Adipocyte (in vitro differentiated cells): ENCODE data around the gene DFFB.
A peak's percentile ranks its signal among the peaks of the same experiment; 100 is the strongest.
"Not testable (repeated sequence)": the region's sequence is repeated elsewhere in the genome, so short reads cannot be mapped to it uniquely, and the experiment has no call there.

Experiments
- DNase-seq: peaks from one replicate; pipeline ENCODE4 v3.0.0-alpha.2; 2015; ENCODE audit warnings: low read depth
- H3K27me3 ChIP-seq: replicated peaks from 2 replicates; pipeline ENCODE4 v1.7.0; 2013; ENCODE audit warnings: mild to moderate bottlenecking, low read length, moderate library complexity; ENCODE audit not compliant: control insufficient read depth, insufficient read depth
- H3K36me3 ChIP-seq: 2 replicates; pipeline ENCODE4 v1.7.0; 2013; ENCODE audit warnings: low read length, mild to moderate bottlenecking, moderate library complexity; ENCODE audit not compliant: control insufficient read depth, insufficient read depth, severe bottlenecking
- H3K4me1 ChIP-seq: 2 replicates; pipeline ENCODE4 v1.7.0; 2013; ENCODE audit warnings: mild to moderate bottlenecking, low read length, moderate library complexity; ENCODE audit not compliant: control insufficient read depth, insufficient read depth
- H3K4me3 ChIP-seq: 2 replicates; pipeline ENCODE4 v1.7.0; 2013; ENCODE audit warnings: mild to moderate bottlenecking, low read length, moderate library complexity
- H3K9ac ChIP-seq: 2 replicates; pipeline ENCODE4 v1.7.0; 2013; ENCODE audit warnings: mild to moderate bottlenecking, low read length, moderate library complexity
- H3K9me3 ChIP-seq: 2 replicates; pipeline ENCODE4 v1.7.0; 2013; ENCODE audit warnings: mild to moderate bottlenecking, low read length, moderate library complexity; ENCODE audit not compliant: control insufficient read depth

The DFFB gene, protein sequence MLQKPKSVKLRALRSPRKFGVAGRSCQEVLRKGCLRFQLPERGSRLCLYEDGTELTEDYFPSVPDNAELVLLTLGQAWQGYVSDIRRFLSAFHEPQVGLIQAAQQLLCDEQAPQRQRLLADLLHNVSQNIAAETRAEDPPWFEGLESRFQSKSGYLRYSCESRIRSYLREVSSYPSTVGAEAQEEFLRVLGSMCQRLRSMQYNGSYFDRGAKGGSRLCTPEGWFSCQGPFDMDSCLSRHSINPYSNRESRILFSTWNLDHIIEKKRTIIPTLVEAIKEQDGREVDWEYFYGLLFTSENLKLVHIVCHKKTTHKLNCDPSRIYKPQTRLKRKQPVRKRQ

GRCh38 chr1:3856923-3857790 is at the start of gene DFFB, which contains the start of gene CEP104:
DFFB (plus strand) TSS chr1:3857476; CDS start chr1:3857604, 128 bp downstream.
CEP104 (minus strand) TSS chr1:3857211; CDS start chr1:3852407, 4,804 bp downstream.
- Histone ChIP-seq H3K9me3 (no peaks in the 10 kb centered on the region), H3K36me3 (no peaks in the 10 kb centered on the region), H3K4me3 (peak within 1 kb of the TSS; percentile 100), H3K27me3 (no peaks in the 10 kb centered on the region), H3K4me1 (peaks cover 18% of the 10 kb centered on the region), H3K9ac (peak within 1 kb of the TSS; percentile 98)
- peak; percentile 89 for DNase-seq

GRCh38 chr1:3807769-3808168 is 49.5 kb upstream of the DFFB start:
- DNase-seq: no peak
- peaks cover 11% of the 10 kb centered on the region for H3K4me1 ChIP-seq
- no peak overlapping the region for H3K9ac ChIP-seq
- H3K9me3 ChIP-seq: no peaks in the 10 kb centered on the region
- no peaks in the 10 kb centered on the region for H3K36me3 ChIP-seq
- H3K4me3 ChIP-seq: no peak overlapping the region
- peaks cover under 1% of the 10 kb centered on the region for H3K27me3 ChIP-seq

DNA sequence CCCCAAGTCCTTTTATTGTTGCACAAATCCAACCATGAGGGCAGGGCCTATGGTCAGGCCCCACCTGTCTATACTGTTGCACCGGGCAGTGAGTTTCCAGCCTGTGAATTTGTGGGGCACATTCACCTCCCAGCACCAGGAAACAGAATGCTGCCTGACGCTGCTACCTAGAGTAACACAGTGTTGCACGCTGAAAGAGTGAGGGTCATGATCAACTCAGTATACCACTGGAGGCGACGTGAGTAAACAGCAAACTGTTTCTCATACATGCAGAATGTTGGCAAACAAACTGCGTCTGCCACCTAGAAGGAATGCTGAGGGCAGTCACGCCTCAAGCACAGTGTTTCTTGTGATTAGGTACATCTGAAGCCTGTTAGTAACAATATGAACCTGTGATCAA is 47.6 kb upstream of the DFFB start:
- no peak overlapping the region for H3K9ac ChIP-seq
- no peak overlapping the region for H3K4me3 ChIP-seq
- no peaks in the 10 kb centered on the region for H3K4me1 ChIP-seq
- DNase-seq: no peak
- no peaks in the 10 kb centered on the region for H3K9me3 ChIP-seq
- H3K27me3 ChIP-seq: no peaks in the 10 kb centered on the region
- H3K36me3 ChIP-seq: peaks cover 11% of the 10 kb centered on the region

GRCh38 chr1:3810149-3810761 is 47.0 kb upstream of the DFFB start:
- H3K36me3 ChIP-seq: peaks cover 17% of the 10 kb centered on the region
- H3K27me3 ChIP-seq, H3K9ac ChIP-seq, H3K4me1 ChIP-seq, H3K9me3 ChIP-seq, DNase-seq, H3K4me3 ChIP-seq: not testable (repeated sequence)

- H3K4me3 ChIP-seq: no peak overlapping the region
- H3K9me3 ChIP-seq: no peaks in the 10 kb centered on the region
These were observed 45.7 kb upstream of the DFFB start for GRCh38 chr1:3811595-3811911.

GRCh38 chr1:3814065-3814464 is 43.2 kb upstream of the DFFB start:
- Histone ChIP-seq H3K4me3 (no peak overlapping the region), H3K27me3 (no peaks in the 10 kb centered on the region), H3K4me1 (no peaks in the 10 kb centered on the region), H3K9me3 (no peaks in the 10 kb centered on the region), H3K9ac (no peak overlapping the region), H3K36me3 (peaks cover 28% of the 10 kb centered on the region)
- DNase-seq: no peak

More at GRCh38 chr1:3811595-3811911, 45.7 kb upstream of the DFFB start:
- H3K4me1 ChIP-seq: no peaks in the 10 kb centered on the region
- H3K9ac ChIP-seq: no peak overlapping the region
- no peak for DNase-seq
- H3K27me3 ChIP-seq: no peaks in the 10 kb centered on the region
- peaks cover 25% of the 10 kb centered on the region for H3K36me3 ChIP-seq

DNA sequence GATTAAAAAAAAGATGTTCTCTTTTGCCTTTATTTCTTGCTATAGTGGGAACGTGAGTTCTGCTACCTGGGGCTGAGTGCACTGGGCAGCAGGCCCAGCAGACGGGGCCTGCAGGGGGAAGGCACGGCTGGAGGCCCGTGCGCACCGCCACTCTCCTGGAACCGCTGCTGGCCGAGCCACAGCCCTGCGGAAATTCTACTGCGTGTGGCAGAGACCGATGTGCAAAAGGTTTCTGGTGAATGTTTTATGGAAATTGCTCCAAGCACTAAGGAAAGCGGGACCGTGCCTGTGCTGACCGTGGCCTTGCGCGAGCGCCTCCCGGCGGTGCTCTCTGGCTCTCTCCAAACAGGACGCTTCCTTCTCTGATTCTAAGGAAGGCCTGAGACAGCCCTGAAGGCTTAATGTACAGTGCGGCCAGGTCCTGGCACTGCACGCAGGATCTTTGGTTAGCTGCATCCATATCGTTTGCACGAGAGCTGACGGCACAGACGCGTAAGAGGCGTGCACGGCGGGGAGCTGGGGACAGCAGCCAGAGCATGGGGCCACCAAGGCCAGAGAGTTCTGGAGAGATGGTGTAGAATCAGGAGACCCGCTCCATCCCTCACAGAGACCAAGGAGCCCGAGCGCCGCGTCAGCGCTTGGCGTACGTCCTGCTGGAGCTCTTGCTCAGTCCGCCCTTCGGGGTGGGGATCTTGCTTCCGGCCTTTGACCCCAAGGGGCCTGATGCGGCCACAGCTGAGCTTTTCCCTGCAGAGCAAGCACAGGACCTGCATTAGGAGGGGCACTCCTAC is 42.3 kb upstream of the DFFB start:
- no peak overlapping the region for H3K4me3 ChIP-seq
- H3K9ac ChIP-seq: no peak overlapping the region
- H3K4me1 ChIP-seq: no peaks in the 10 kb centered on the region
- no peaks in the 10 kb centered on the region for H3K27me3 ChIP-seq
- peaks cover 37% of the 10 kb centered on the region for H3K36me3 ChIP-seq
- H3K9me3 ChIP-seq: no peaks in the 10 kb centered on the region
- no peak for DNase-seq

DNA sequence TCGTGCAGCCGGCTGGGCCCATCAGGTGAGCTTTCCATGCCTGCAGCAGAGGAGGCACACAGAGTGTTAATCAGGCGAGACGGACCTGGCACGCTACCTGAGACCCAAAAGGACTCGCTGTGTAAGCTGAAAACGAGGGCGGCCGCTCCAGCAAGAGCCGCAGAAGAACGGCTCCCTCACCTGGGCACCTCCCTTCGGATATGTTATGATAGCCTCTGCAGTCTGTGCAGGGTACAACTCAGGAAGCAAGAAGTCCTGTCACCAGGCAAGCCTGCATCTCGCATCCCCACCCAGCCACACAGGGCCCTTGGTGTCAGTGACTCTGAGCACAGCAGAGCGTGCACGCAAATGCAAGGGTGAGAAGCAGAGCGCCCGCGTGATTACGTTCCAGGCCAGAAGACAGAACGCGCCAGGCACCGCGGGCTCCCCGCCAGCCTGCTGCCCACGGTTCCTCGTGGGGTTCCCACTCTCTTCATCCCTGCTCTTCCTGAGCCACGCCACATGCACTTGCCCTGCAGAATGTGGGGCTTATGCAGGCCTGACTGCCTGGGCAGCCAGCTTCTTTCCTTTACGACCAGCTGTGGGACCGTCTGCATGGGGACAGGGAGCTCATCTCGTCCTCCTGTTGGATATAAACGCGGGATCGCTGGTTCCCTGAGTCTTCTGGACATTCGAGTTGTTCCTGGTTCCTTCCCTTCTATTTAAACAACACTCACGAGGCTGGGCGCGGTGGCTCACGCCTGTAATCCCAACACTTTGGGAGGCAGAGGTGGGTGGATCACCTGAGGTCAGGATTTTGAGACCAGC is 40.7 kb upstream of the DFFB start:
- H3K4me3 ChIP-seq: no peak overlapping the region
- no peaks in the 10 kb centered on the region for H3K9me3 ChIP-seq
- H3K9ac ChIP-seq: no peak overlapping the region
- DNase-seq: no peak
- peaks cover 52% of the 10 kb centered on the region for H3K36me3 ChIP-seq
- H3K27me3 ChIP-seq: no peaks in the 10 kb centered on the region
- no peaks in the 10 kb centered on the region for H3K4me1 ChIP-seq

GRCh38 chr1:3817138-3817740 is 40.0 kb upstream of the DFFB start:
- Histone ChIP-seq H3K4me3 (no peak overlapping the region), H3K9me3 (no peaks in the 10 kb centered on the region), H3K9ac (no peak overlapping the region), H3K36me3 (peaks cover 59% of the 10 kb centered on the region), H3K27me3 (no peaks in the 10 kb centered on the region), H3K4me1 (no peaks in the 10 kb centered on the region)
- DNase-seq: no peak
